Right renal cortex interstitium (tissue), 3 donors: ENCODE measurements around the gene PHC1. TPM values are rescaled to one million over a fixed set of nuclear protein-coding genes. Genes with fewer than 3 reads are reported as not detected.
"Not testable (repeated sequence)": the region's sequence is repeated elsewhere in the genome, so short reads cannot be mapped to it uniquely, and the experiment has no call there.

Source experiments
- DNase-seq, 3 donors: peaks; one replicate each; pipeline ENCODE4 v3.0.0-alpha.2; 2013; ENCODE audit warnings: low read depth in 3 of 3, low spot score in 2 of 3
- polyA plus RNA-seq, 3 donors: library from polyadenylated mRNA; unstranded; fragments of 120-200 nt; gene quantifications; one replicate each; pipeline ENCODE4 v1.2.1, GENCODE V29; 2013; ENCODE audit not compliant: insufficient read length in 3 of 3

Gene PHC1
- polyA plus RNA-seq, result 10 to 100 TPM; 61.1 to 71.4 (median 63.3) TPM

- DNase-seq, result peak; percentile 78 to 85 (median 84)
These were observed at the start of gene PHC1 for GRCh38 chr12:8914033-8914715. Gene PHC1, plus strand, starts transcription at chr12:8914509. Its CDS starts 3,169 bp downstream, at chr12:8917678.

GRCh38 chr12:8866429-8866828, 47.9 kb upstream of the PHC1 start:
- no peak for DNase-seq

- DNase-seq, result no peak
These were observed 47.3 kb upstream of the PHC1 start for GRCh38 chr12:8867009-8867408.

- DNase-seq, result no peak
These were observed 46.5 kb upstream of the PHC1 start for GRCh38 chr12:8867786-8868185.

- no peak for DNase-seq
These were observed 43.7 kb upstream of the PHC1 start for GRCh38 chr12:8870586-8870985.

GRCh38 chr12:8871068-8871467, 43.2 kb upstream of the PHC1 start:
- no peak for DNase-seq

- no peak for DNase-seq
These were observed 37.4 kb upstream of the PHC1 start for GRCh38 chr12:8876887-8877286.

- DNase-seq, result no peak
These were observed 27.6 kb upstream of the PHC1 start for GRCh38 chr12:8886502-8887284.

- DNase-seq, result no peak
These were observed 27.0 kb upstream of the PHC1 start for GRCh38 chr12:8887285-8887715.

GRCh38 chr12:8890313-8891085, 23.8 kb upstream of the PHC1 start:
- DNase-seq, result peak in 2 of 3 donors; percentile 48 to 77

GRCh38 chr12:8891976-8892375, 22.3 kb upstream of the PHC1 start:
- no peak for DNase-seq

GRCh38 chr12:8894378-8894777, 19.9 kb upstream of the PHC1 start:
- no peak for DNase-seq

- no peak for DNase-seq
These were observed 19.3 kb upstream of the PHC1 start for GRCh38 chr12:8894986-8895385.

- DNase-seq, result no peak
These were observed 17.2 kb upstream of the PHC1 start for GRCh38 chr12:8897081-8897480.

- DNase-seq, result no peak
These were observed 14.5 kb upstream of the PHC1 start for GRCh38 chr12:8899830-8900229.

- DNase-seq, result not testable (repeated sequence)
These were observed 11.6 kb upstream of the PHC1 start for GRCh38 chr12:8902703-8903102.

- DNase-seq, result no peak
These were observed 10.7 kb upstream of the PHC1 start for GRCh38 chr12:8903646-8904045.

- DNase-seq, result no peak
These were observed 9.6 kb upstream of the PHC1 start for GRCh38 chr12:8904665-8905064.

GRCh38 chr12:8905546-8905945, 8.8 kb upstream of the PHC1 start:
- no peak for DNase-seq

- no peak for DNase-seq
These were observed 7.8 kb upstream of the PHC1 start for GRCh38 chr12:8906266-8907180.
